Raji (cell line): Measurements from ENCODE around the gene PDSS1.

Source experiments
- POLR2A ChIP-seq: IDR thresholded peaks from 2 replicates; pipeline ENCODE4 v1.6.1; 2011; ENCODE audit warnings: low read depth, low read length, control low read depth; ENCODE audit not compliant: insufficient read depth

Gene PDSS1

DNA sequence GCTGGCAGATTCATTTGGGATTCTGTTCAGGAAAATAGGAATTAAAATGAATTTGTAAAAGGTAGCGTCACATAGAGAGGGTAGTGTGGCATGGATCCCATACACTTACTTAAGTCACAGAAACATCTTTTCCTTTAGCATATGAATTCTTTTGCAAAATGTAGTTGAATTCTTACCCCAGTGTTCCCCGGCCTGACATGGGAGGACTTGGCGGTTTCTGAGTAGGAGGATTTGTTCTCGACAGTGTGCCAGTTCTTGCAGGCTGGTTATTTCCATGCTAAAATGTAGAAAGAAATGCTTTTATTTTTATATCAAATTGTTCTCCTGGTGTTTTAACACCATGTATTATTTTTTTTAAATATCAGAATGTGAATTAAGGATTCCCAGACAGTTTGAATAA lies 72.6 kb downstream of the PDSS1 start:
- TF ChIP-seq POLR2A: no peak

DNA sequence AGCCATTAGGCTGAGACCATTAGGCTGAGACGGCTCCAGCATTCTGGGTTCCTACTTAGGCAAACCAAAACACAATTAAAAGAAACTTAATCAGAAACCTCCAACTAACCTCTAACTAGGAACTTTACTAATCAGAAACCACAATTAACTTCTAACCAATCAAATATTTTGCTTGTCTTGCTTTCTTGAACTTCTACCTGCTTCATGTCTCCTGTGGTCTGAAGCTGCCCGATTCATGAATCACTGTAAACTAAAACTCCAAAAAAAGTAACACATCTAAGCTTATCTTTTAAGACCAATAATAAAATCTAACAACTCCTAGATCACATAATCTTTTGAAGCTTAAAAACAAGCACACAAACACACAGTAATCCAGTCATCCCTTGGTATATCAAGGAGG lies 76.1 kb downstream of the PDSS1 start:
- TF ChIP-seq POLR2A: no peak

DNA sequence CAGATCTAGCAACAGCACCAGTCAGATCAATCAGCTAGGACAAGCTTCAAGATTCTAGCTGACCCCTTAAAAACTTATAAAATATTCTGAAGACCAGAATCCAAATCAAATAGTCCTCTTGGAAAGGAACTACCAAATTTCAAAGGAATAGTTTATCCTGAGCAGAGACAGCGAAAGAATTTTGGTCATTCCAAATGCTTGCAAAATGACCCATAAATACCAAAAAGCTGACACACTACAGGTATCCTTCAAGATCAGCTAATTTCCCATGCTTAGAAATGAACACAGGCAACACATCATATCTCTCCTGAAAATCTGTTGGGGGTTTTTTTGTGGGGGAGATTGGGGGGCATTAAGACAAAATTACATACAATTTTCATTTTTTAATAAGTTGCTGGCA lies 78.8 kb downstream of the PDSS1 start:
- TF ChIP-seq POLR2A: no peak

DNA sequence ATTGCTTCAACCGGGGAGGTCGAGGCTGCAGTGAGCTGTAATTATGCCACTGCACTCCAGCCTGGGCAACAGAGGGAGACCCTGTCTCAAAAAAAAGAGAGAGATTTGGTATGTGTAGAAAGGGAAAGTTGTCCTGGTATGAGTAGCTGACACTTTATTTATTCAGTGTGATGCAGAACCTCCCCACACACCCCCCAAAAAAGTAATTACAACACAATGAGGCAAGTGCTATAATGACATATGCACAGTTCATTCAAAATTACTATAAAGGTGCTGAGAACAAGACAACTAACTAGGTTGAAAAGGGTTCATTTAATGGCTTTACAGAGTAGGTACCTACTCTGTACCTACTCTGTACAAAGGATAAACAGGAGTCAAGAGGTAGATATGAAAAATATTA lies 80.2 kb downstream of the PDSS1 start:
- no peak for TF ChIP-seq POLR2A

DNA sequence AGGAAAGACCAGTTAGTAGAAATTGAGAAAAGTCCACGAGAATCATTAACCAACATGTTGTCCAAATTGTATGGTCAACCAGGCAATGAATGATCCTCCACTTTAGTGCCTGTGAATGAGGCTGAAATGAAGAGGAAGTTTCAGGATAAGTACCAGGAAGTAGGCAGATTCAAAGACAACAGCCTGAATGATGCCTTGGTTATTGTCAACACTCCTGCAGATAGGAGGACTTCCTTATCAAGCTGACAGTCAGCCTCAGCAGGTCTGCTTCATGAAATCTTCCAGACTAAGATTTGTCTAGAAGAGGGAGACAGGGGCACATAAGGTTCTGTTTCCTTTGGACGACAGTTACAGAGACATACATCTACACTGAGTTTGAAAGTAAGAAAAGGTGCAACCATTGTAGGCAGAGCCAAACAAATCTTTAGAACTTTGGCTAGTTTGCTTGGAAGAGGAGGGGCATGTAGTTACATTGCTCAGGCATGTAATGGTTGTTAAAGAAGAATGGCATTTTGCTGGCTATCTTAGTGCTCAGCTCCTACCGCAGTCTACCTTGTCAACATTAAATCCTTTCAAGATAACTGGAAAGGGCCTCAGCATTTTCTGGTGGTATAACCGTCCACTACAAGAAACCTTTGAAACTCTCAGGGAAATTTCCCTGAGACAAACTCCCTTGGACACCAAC lies 81.8 kb downstream of the PDSS1 start:
- no peak for TF ChIP-seq POLR2A

DNA sequence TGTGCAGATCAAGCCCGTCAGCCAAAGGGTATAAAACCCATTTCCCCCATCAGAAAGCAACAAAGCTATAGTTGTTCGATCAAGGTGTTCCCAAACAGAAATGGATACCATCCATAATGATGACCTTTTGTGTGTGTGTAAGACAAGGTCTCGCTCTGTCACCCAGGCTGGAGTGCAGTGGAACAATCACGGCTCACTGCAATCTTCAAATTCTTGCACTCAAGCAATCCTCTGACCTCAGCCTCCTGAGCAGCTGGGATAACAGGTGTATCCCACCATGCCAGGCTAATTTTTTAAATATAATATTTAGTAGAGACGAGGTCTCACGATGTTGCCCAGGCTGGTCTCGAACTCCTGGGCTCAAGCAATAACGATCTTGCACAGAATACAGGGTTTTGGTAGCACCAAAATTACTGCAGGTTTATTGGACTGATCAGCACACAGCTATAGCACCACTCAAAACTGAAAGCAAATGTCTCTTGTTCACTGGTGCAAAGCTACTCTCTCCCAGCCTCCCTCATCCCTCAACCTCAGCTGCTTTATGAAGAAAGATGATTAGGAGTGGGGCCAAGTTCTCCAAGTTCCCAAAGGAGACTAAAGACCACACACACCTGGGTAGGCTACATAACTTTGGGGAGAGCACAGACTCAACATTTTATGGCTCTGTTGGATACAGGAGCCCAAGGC lies 82.7 kb downstream of the PDSS1 start:
- TF ChIP-seq POLR2A: no peak

DNA sequence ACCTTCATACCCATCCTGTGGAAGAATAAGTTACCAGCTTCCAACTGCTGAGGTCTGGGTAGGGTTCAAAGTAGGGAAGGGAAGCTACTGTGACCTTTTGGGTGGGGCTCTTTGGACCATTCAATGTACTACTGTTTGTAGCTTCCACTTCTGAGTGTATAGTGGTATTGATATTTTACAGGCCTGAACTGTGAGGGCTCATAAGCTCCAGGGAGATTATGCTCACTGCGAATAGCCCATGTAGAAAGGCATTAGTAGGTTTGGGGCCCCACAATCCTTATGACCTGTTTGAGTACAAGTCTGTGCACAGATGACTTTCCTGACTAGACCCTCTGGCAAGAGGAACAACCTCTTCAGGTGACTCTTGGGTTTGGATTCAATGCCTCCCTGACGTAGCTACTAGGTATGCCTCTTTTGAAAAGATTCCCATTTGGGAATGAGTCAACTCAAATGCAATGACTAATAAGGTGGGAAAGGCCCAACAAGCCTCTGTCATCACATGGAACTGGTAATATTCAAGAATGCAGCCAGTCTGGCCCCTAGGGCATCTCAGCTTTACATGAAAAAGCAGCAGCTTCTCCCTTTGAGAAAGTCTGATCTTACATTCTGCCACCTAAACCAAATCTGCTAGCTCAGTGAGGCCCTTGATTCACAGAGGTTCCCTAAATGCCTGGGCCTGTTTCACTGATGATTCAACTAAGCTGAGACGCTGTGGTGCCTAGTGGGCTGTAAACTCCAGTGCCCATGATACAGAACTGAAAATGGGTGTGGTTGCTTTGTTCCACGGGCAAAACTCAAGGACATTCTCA lies 83.5 kb downstream of the PDSS1 start:
- TF ChIP-seq POLR2A: no peak

DNA sequence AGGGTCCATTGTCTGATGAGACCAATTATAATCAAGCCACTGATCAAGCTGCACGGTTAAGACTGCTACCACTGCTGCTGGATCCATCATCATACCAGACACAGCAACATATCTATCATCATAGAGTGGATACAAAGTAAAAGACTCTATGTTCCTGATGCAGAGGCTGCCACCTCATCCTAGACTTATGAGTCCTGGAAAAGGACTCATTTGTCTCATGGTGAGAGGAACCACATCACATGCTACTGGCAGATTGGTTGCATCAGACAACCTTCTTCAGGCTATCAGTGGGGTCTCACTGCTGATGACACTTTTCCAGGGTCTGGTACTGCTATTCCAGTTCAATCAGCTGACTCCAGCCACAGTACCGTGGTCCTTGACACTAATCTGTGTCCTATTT lies 84.3 kb downstream of the PDSS1 start:
- no peak for TF ChIP-seq POLR2A

DNA sequence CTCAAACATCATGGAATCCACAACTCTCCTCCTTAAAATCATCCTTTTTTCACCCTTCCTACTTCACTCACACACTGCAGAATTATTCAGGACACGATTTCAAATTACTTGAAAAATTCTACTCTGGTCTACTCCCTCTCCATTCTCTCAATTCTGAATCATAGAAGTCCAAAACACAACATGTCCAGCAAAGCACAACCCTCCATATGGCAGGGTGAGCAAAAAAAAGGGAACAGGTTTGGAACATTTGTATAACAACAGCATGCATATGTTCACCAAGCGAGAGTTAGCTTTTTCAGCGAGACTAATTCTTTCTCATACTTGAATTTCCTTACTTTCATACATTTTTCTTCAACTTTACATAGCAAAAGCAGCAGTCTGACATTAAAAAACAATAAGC lies 89.9 kb downstream of the PDSS1 start:
- no peak for TF ChIP-seq POLR2A

DNA sequence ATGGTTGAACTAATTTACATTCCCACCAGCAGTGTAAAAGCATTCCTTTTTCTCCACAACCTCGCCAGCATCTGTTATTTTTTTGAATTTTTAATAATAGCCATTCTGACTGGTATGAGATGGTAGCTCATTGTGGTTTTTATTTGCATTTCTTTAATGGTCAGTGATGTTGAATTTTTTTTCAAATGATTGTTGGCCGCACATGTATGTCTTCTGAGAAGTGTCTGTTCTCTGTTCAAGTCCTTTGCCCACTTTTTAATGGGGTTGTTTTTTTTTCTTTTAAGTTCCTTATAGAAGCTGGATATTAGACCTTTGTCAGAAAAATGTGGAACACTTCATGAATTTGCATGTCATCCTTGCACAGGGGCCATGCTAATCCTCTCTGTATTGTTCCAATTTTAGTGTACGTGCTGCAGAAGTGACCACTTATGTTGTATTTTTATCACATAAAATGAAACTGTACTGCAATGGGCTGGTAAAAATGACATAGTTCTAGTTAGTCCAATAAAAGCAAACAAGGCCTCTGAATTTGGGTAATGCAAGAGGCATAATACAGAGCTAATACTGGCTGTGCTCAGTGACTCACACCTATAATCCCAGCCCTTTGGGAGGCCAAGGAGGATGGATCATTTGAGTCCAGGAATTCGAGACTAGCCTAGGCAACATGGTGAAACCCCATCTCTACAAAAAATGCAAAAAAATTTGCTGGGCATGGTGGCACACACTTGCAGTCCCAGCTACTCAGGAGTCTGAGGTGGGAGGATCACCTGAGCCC lies 92.9 kb downstream of the PDSS1 start:
- no peak for TF ChIP-seq POLR2A

DNA sequence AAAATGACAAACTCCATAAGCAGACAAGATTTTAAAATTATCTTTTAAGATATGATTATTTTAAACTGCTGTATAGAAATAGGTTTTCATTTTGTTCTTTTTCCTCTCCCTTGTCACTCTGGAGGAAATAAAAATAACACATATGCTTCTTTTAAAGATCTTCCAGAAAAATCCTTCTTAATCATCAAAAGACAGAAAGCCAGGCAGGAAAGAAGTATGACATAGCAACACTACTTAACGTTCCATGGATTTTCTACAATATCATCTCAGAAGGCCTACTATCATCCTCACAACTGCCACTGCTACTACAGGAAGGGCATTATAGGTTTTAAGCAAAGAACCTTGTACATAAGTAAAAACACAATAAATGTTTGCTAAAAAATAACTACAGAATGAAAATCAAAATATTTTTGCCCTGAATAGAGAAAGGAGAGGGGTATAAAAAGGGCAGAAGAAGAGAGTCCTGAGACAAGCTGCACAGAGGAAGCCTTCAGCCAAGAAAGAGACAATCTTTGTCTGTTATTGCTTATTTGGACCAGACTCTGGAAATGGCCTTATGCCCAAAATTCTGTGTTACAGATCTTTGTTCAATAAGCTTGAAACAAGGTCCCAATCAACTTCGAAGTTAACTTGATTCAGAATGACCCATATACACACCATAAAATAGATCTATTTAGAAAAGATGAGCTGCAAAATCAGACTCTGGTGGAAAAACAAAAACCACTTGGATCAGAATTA lies 95.4 kb downstream of the PDSS1 start:
- no peak for TF ChIP-seq POLR2A
